GM19328 (cell line): ENCODE results near the gene TMEM38A.
"Not testable (repeated sequence)": the region's sequence is repeated elsewhere in the genome, so short reads cannot be mapped to it uniquely, and the experiment has no call there.

Source experiments
- ATAC-seq: cut with Tn5 transposase; IDR thresholded peaks from one replicate; pipeline ENCODE4 v1.9.1; 2021; ENCODE audit warnings: mild to moderate bottlenecking, moderate library complexity; ENCODE audit not compliant: unreplicated experiment

Gene TMEM38A

GRCh38 chr19:16631465-16631864, 29.5 kb upstream of the TMEM38A start:
- ATAC-seq, result no peak

- no peak for ATAC-seq
These were observed 23.4 kb upstream of the TMEM38A start for GRCh38 chr19:16637535-16637934.

GRCh38 chr19:16638666-16639065, 22.3 kb upstream of the TMEM38A start:
- no peak for ATAC-seq

GRCh38 chr19:16640951-16641350, 20.0 kb upstream of the TMEM38A start:
- no peak for ATAC-seq

GRCh38 chr19:16641695-16642094, 19.2 kb upstream of the TMEM38A start:
- ATAC-seq, result no peak

- ATAC-seq, result no peak
These were observed 15.8 kb upstream of the TMEM38A start for GRCh38 chr19:16645140-16645539.

- no peak for ATAC-seq
These were observed 11.2 kb upstream of the TMEM38A start for GRCh38 chr19:16649734-16650133.

GRCh38 chr19:16650821-16651220, 10.1 kb upstream of the TMEM38A start:
- ATAC-seq, result no peak

- ATAC-seq, result not testable (repeated sequence)
These were observed 9.3 kb upstream of the TMEM38A start for GRCh38 chr19:16651421-16652188.

GRCh38 chr19:16652854-16653253, 8.1 kb upstream of the TMEM38A start:
- ATAC-seq, result no peak

- no peak for ATAC-seq
These were observed 6.8 kb upstream of the TMEM38A start for GRCh38 chr19:16654140-16654539.

GRCh38 chr19:16654627-16655026, 6.3 kb upstream of the TMEM38A start:
- ATAC-seq, result no peak

GRCh38 chr19:16655727-16656126, 5.2 kb upstream of the TMEM38A start:
- no peak for ATAC-seq

GRCh38 chr19:16657384-16657783, 3.6 kb upstream of the TMEM38A start:
- ATAC-seq, result no peak

GRCh38 chr19:16659464-16659831, 1.5 kb upstream of the TMEM38A start:
- ATAC-seq, result no peak

- ATAC-seq, result peak; percentile 75
These were observed 869 bp upstream of the TMEM38A start, which contains the start of gene SMIM7 for GRCh38 chr19:16659832-16660708. TSS of gene SMIM7 (minus strand) at chr19:16660144. CDS start at chr19:16660110, 34 bp downstream.

- ATAC-seq, result no peak
These were observed 618 bp downstream of the TMEM38A start for GRCh38 chr19:16661480-16662034.

GRCh38 chr19:16668176-16668575, 7.2 kb downstream of the TMEM38A start:
- no peak for ATAC-seq

GRCh38 chr19:16668702-16669101, 7.8 kb downstream of the TMEM38A start:
- not testable (repeated sequence) for ATAC-seq

- ATAC-seq, result no peak
These were observed 9.4 kb downstream of the TMEM38A start for GRCh38 chr19:16670291-16670690.

- no peak for ATAC-seq
These were observed 10.8 kb downstream of the TMEM38A start for GRCh38 chr19:16671652-16672274.
